Bronchial epithelial cell (primary cell): ENCODE results near the gene GAS7. TPM values are rescaled to one million over a fixed set of nuclear protein-coding genes. Genes with fewer than 3 reads are reported as not detected.

ENCODE experiments used
- DNase-seq: peaks from one replicate; pipeline ENCODE4 v3.0.0-alpha.2; 2010; ENCODE audit warnings: low read depth
- FAIRE-seq: peaks from 2 replicates; lab custom pipeline; 2011; peaks lifted over from hg19 to GRCh38; lab: Jason Lieb, UNC
- H3K27me3 ChIP-seq: 2 replicates; pipeline ENCODE4 v1.5.1; 2011; ENCODE audit warnings: low read length; ENCODE audit not compliant: control insufficient read depth, insufficient read depth
- H3K36me3 ChIP-seq: 2 replicates; pipeline ENCODE4 v1.5.1; 2011; ENCODE audit warnings: low read length; ENCODE audit not compliant: control insufficient read depth, insufficient read depth
- H3K4me3 ChIP-seq: 2 replicates; pipeline ENCODE4 v1.5.1; 2011; ENCODE audit warnings: mild to moderate bottlenecking, low read depth, low read length, control low read depth
- total RNA-seq: library from RNA; depleted of rRNA; stranded (reverse); fragments of >200 nt; gene quantifications from 2 replicates; pipeline ENCODE4 v1.2.1, GENCODE V29; 2014
- TF ChIP-seq, protein P1 (sequence below): IDR thresholded peaks from 2 replicates; pipeline ENCODE4 v1.5.1; 2011; ENCODE audit warnings: mild to moderate bottlenecking, moderate library complexity, low read length, control low read depth, inconsistent platforms; ENCODE audit not compliant: insufficient read depth, severe bottlenecking

GAS7 gene
- total RNA-seq, 1 donor from 2014 or later: 1.1 TPM

DNA sequence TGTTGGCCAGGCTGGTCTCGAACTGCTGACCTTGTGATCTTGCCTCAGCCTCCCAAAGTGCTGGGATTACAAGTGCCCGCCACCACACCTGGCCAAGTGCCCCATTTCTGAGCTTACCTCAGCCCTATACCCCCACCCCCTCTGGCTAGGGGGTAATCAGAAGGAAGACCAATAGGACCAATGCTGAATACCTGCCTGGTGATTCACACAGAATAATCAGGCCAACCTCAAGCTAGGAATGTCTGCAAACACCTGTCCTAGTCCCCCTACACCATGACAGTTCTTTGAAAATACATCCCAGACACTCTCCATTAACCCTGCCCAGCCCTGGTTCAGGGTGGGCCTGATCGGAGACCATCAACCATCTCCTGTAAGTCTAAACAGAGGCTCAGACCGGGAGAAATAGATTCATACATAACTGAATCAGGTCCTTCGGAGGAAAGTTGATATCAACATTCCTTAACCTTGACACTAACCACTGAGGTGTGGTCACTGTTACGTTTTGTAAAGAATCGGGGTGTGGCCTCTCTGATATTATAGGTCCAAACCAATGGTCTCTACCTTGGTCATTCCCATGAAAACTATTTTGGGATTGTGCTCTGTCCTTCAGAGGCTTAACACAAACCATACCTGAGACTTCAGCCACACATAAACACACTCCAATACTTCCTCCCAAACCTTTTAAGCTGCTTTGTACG is 130.8 kb downstream of the GAS7 start:
- FAIRE-seq (no peak), DNase-seq (peak; percentile 2)
- TF ChIP-seq, protein P1, sequence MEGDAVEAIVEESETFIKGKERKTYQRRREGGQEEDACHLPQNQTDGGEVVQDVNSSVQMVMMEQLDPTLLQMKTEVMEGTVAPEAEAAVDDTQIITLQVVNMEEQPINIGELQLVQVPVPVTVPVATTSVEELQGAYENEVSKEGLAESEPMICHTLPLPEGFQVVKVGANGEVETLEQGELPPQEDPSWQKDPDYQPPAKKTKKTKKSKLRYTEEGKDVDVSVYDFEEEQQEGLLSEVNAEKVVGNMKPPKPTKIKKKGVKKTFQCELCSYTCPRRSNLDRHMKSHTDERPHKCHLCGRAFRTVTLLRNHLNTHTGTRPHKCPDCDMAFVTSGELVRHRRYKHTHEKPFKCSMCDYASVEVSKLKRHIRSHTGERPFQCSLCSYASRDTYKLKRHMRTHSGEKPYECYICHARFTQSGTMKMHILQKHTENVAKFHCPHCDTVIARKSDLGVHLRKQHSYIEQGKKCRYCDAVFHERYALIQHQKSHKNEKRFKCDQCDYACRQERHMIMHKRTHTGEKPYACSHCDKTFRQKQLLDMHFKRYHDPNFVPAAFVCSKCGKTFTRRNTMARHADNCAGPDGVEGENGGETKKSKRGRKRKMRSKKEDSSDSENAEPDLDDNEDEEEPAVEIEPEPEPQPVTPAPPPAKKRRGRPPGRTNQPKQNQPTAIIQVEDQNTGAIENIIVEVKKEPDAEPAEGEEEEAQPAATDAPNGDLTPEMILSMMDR: no peak
- Histone ChIP-seq H3K36me3 (no peaks in the 10 kb centered on the region), H3K4me3 (no peak overlapping the region), H3K27me3 (no peaks in the 10 kb centered on the region)

DNA sequence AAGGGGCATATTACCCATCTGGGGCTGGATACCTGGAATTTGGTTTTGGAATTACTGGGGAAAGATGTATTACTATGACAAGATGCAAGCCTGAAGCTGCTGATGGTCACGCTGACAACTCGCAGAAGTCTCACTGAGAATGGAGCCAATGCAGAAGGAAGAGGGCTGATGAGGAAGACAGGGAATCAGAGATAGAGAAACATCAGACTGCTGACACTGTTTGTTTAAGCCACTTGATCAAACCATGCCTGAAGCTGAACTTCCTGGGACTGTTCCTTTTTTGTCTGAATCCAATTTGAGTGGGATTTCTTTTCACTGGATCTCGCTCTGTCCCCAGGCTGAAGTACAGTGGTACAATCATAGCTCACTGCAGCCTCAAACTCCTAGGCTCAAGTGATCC is 133.9 kb downstream of the GAS7 start:
- DNase-seq: no peak
- H3K4me3 ChIP-seq: no peak overlapping the region
- no peaks in the 10 kb centered on the region for H3K36me3 ChIP-seq
- FAIRE-seq: no peak
- no peaks in the 10 kb centered on the region for H3K27me3 ChIP-seq
- TF ChIP-seq, protein P1: no peak

DNA sequence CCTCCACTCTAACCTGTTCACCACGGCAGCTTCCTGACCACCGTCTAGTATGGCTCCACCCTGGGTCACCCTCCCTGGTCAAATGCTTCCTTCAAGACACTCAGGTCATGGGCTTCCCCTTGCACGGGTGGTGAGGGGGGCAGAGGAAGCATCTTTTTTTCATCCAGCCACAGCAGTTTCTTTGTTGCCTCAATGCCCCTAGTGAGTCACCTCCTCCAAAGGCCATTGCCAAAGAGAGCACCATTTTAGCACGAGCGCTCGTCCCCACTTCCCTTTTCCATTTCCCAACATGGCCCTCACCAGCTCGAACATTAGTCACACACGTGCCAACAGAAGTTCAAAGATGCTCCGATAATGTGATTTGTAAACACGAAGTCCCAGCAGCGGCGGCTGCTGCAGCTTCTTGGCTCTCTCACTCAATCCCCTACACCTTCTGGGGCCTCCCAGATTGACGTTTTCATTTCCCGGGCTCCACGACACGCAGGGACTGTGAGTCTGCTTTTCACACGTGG is 134.6 kb downstream of the GAS7 start:
- TF ChIP-seq, protein P1: no peak
- DNase-seq: no peak
- Histone ChIP-seq H3K4me3 (no peak overlapping the region), H3K36me3 (no peaks in the 10 kb centered on the region), H3K27me3 (no peaks in the 10 kb centered on the region)
- no peak for FAIRE-seq

DNA sequence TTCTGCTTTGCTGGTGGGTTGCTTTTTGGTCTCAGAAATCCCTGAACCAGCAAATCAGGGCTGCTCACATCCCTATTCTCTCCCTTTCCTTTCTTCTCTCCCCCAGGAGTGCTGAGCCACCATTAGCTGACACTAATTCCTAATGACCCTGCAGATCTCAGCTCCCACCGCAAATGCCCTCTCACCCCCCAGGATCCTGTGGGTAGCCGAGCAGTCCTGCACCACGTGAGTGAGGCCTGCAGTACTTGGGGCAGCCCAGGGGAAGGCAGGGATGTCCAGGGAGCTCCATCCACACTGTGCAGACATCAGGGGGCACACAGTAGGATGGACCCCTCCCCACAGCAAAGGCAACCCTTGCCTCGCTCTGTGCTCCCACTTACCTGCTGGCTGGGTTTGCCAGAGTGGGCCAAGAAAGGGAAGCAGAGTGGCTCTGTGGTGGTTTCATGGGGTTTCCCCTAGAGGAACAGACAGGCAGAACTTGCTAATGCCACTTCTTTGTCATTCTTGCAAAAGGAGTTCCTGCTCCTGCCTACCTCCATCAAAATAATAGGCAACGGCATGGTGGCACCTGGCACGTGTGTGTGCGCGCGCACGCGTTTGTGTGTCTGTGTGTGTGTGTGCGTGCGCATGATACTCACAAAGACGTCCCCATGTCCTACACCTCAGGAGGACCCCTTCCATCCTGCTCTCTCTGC is 135.6 kb downstream of the GAS7 start:
- no peak overlapping the region for H3K4me3 ChIP-seq
- no peaks in the 10 kb centered on the region for H3K36me3 ChIP-seq
- TF ChIP-seq, protein P1: no peak
- DNase-seq (no peak), FAIRE-seq (no peak)
- no peaks in the 10 kb centered on the region for H3K27me3 ChIP-seq

DNA sequence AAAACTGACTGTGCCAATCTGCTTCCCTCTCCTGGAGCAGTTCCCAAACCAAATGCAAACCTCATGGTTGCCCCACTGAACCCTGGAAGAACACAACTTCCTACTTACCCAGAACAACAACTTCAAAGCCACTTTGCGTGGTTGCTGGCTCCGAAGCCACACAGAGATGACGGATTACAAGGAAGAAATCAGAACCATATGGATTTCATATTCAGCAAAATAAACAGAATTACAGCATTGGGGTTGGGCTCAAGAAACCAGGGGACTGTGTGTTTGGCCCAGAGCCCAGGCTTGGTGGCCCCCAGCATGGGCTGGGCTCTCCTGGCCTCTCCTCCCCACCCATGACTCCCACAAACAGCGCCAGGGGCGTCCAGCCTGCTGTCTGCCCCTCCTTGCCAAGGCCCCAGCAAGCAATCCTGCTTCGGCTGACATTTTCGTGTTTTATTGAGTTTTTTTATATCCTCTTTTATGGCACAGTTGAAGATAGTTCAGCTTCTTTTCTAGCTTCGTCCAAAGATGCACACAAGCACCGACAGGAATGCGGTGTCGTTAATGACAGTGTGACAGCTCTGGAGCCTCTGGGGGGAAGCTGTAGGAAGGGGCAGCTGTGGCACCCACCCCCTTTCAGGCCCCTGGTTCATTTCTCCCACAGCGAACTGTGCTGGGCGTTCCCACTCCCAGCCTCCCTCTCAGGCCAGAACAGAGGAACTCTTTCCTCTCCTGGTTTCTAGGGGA is 137.1 kb downstream of the GAS7 start:
- Histone ChIP-seq H3K4me3 (no peak overlapping the region), H3K27me3 (no peaks in the 10 kb centered on the region), H3K36me3 (no peaks in the 10 kb centered on the region)
- FAIRE-seq (no peak), DNase-seq (no peak)
- TF ChIP-seq, protein P1: no peak
